ENCODE measurements around the gene MT1G.

DNA sequence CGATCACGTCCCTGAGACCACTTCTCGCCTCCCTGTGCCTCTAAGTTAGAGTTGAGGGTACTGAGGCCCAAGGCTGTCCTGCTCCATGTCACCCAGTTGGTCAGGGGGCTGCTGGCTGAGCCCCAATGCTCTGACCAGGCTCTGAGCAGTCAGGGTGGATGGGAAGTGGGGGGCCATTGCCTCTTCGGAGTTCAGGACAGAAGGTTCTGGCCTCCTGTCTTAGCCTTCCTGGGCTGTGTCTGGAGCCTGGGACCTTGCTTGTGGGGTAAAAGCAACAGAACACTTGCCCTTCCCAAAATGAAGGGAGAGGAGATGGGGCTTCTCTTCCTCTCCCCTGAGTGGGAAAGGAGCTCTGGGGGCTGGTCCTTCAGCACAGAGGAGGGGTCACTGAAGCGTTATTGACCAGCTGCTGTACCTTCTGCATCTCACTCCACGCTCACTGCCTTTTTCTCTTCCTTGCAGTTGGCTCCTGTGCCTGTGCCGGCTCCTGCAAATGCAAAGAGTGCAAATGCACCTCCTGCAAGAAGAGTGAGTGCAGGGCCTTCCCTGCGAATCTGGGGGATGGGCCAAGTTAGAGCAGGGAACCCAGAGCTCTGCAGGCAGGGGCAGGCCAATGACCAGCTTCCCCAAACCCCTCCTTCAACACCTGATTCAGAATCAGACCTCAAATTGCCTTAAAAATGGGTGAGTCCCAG is 15.0 kb upstream of the MT1G start:
- TF ChIP-seq POLR2AphosphoS5 (IDR thresholded peaks at IDR 0.05) (no peak), POLR2A (IDR thresholded peaks at IDR 0.05) (no peak), EP300 (IDR thresholded peaks at IDR 0.05; ENCODE audit: low read depth) (no peak)
- TF ChIP-seq, protein P1, sequence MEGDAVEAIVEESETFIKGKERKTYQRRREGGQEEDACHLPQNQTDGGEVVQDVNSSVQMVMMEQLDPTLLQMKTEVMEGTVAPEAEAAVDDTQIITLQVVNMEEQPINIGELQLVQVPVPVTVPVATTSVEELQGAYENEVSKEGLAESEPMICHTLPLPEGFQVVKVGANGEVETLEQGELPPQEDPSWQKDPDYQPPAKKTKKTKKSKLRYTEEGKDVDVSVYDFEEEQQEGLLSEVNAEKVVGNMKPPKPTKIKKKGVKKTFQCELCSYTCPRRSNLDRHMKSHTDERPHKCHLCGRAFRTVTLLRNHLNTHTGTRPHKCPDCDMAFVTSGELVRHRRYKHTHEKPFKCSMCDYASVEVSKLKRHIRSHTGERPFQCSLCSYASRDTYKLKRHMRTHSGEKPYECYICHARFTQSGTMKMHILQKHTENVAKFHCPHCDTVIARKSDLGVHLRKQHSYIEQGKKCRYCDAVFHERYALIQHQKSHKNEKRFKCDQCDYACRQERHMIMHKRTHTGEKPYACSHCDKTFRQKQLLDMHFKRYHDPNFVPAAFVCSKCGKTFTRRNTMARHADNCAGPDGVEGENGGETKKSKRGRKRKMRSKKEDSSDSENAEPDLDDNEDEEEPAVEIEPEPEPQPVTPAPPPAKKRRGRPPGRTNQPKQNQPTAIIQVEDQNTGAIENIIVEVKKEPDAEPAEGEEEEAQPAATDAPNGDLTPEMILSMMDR (IDR thresholded peaks at IDR 0.05) = no peak
